Testis (tissue), 3 donors: ENCODE measurements around the gene SDCBP2. TPM values are rescaled to one million over a fixed set of nuclear protein-coding genes. Genes with fewer than 3 reads are reported as not detected.

Experiments
- DNase-seq: peaks from one replicate; pipeline ENCODE4 v3.0.0-alpha.2; 2019
- H3K27ac ChIP-seq, 2 donors: fragments of 200-600 bp; sonication (generic); one replicate each; pipeline ENCODE4 v1.5.1; 2019
- H3K27me3 ChIP-seq: fragments of 200-600 bp; sonication (generic); one replicate; pipeline ENCODE4 v1.5.1; 2019
- H3K36me3 ChIP-seq: fragments of 200-600 bp; sonication (generic); one replicate; pipeline ENCODE4 v1.5.1; 2017; ENCODE audit warnings: low read depth; ENCODE audit errors: missing control alignments
- H3K4me1 ChIP-seq: fragments of 200-600 bp; sonication (generic); one replicate; pipeline ENCODE4 v1.5.1; 2019
- H3K4me3 ChIP-seq, 2 donors: fragments of 200-600 bp; sonication (generic); one replicate each; pipeline ENCODE4 v1.5.1; 2017 to 2019
- H3K9me3 ChIP-seq: fragments of 200-600 bp; sonication (generic); one replicate; pipeline ENCODE4 v1.5.1; 2017
- CTCF ChIP-seq, 3 experiments: fragments of 450-650 bp in 2 of 3; fragments of 200-600 bp in 1 of 3; sonication (generic) in 1 of 3; IDR thresholded peaks; one replicate each; pipeline ENCODE4 v1.5.1; 2016 to 2019; ENCODE audit warnings: antibody characterized with exemption in 3 of 3, mild to moderate bottlenecking in 2 of 3, moderate library complexity in 1 of 3
- POLR2A ChIP-seq: fragments of 450-650 bp; IDR thresholded peaks from one replicate; pipeline ENCODE4 v1.6.1; 2017; ENCODE audit warnings: antibody characterized with exemption, mild to moderate bottlenecking, moderate library complexity
- WGBS, 2 donors: methylation state at CpG; one replicate each; pipeline ENCODE4 v1.1.5; 2018; 5-methylcytosine and 5-hydroxymethylcytosine counted together
- intact Hi-C: fragments of 100-400 bp; cut with DNase I; formaldehyde crosslinking; loops from one replicate; pipeline ENCODE4 v1.15.1; 2023; ENCODE audit warnings: low total_unique reads
- polyA plus RNA-seq: library from polyadenylated mRNA; stranded (reverse); fragments of 350-450 nt; fragmentation: Illumina TruSeq; extraction: RNeasy Lipid Tissue Mini Kit (QIAGEN cat#74804); gene quantifications from one replicate; pipeline ENCODE4 v1.2.3, GENCODE V29; 2014; ENCODE audit warnings: low read depth, low replicate concordance; ENCODE audit not compliant: insufficient read depth
- total RNA-seq, 2 donors: library from RNA; depleted of rRNA; stranded (reverse); fragments of >200 nt; gene quantifications; one replicate each; pipeline ENCODE4 v1.2.3, GENCODE V29; 2016

The SDCBP2 gene
- total and polyA plus RNA-seq, 3 donors from 2014 or later = 5.5 to 10.9 (median 6.4) TPM

DNA sequence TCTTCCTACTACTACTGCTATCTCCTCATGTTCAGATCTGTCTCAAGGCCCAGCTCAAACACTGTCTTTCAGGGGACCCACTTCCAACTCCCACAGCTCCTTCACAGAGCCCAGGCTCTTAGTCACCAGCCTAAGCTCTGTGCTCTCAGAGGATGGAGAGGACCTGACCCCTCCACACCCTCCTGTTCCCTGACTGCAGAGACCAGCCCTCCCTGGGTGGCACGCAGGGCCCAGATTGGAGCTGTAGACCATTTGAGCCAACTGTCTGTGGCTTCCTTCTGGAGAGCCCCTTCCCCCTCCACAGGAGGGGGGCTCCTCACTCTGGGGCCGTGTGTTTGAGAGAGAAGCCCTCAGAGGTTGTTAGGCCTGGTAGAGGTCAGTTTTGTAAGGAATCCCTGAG is 53.0 kb downstream of the SDCBP2 start:
- H3K36me3 ChIP-seq = no peaks in the 10 kb centered on the region
- no peaks in the 10 kb centered on the region for H3K4me1 ChIP-seq
- H3K27me3 ChIP-seq = no peaks in the 10 kb centered on the region
- DNase-seq = peak; percentile 2
- WGBS, 2 donors = 58 to 91% methylated on average over 2 of the region's 2 CpGs
- intact Hi-C loops = no loop called here
- no peak overlapping the region for H3K4me3 ChIP-seq
- TF ChIP-seq CTCF (IDR thresholded peaks at IDR 0.05) = no peak
- TF ChIP-seq POLR2A = no peak
- H3K9me3 ChIP-seq = no peaks in the 10 kb centered on the region
- no peak overlapping the region for H3K27ac ChIP-seq

GRCh38 chr20:1274485-1275311 is 54.2 kb downstream of the SDCBP2 start:
- H3K27ac ChIP-seq = no peak overlapping the region
- H3K27me3 ChIP-seq = no peaks in the 10 kb centered on the region
- no peaks in the 10 kb centered on the region for H3K9me3 ChIP-seq
- H3K4me1 ChIP-seq = no peaks in the 10 kb centered on the region
- no peak overlapping the region for H3K4me3 ChIP-seq
- no peaks in the 10 kb centered on the region for H3K36me3 ChIP-seq
- TF ChIP-seq POLR2A (no peak), CTCF (IDR thresholded peaks at IDR 0.05) (no peak)
- intact Hi-C loops = no loop called here
- 88 to 95% methylated on average over 14 of the region's 14 CpGs for WGBS, 2 donors
- peak; percentile 13 for DNase-seq

GRCh38 chr20:1273366-1273765 is 55.6 kb downstream of the SDCBP2 start:
- Histone ChIP-seq H3K36me3 (no peaks in the 10 kb centered on the region), H3K27ac (no peak overlapping the region), H3K27me3 (no peaks in the 10 kb centered on the region), H3K4me3 (no peak overlapping the region), H3K4me1 (no peaks in the 10 kb centered on the region), H3K9me3 (no peaks in the 10 kb centered on the region)
- 83% methylated on average over 2 of the region's 2 CpGs for WGBS, 2 donors
- intact Hi-C loops = no loop called here
- no peak for DNase-seq
- TF ChIP-seq POLR2A (no peak), CTCF (IDR thresholded peaks at IDR 0.05) (no peak)

DNA sequence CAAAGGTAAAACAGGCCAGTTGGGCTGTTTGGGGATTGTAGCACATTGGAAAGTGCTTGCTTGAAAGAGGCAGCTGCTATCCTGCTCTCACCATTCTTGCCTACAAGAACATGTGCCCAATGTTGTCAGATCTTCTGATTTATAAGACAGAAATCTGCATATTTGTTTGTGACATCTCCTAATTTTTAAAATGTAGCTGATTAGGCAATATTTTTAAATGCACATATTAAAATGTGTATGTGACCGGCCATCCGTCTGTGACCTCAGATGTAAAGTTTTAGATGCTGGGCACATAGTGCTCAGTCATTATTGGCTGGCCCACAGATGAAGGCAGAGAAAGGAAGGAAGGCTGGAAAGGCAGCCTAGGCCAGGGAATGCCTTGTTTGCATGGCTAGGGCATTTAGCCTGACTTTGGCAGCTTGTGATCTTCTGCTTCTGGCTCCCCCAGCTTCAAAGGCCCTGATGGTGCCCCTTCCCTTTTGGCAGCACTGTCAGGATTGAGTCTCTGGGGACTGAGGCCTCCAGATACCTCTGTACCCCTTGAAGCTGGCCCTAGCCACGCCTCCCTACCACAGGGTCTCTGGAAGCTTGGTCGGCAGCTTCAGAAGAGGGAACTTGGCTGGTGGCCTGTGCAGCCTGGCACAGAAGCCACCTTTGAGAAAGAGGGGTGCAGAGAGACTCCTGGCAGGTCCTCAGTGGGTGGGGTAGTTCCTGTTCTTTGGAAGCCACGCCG is 56.4 kb downstream of the SDCBP2 start:
- peak; percentile 4 for DNase-seq
- intact Hi-C loops = no loop called here
- H3K27ac ChIP-seq = no peak overlapping the region

More for the DNA sequence above, 56.4 kb downstream of the SDCBP2 start:
- no peaks in the 10 kb centered on the region for H3K36me3 ChIP-seq
- TF ChIP-seq CTCF (IDR thresholded peaks at IDR 0.05) (no peak), POLR2A (no peak)
- H3K4me1 ChIP-seq = no peaks in the 10 kb centered on the region
- no peak overlapping the region for H3K4me3 ChIP-seq
- WGBS, 2 donors = 89 to 98% methylated on average over 2 to 6 of the region's 6 CpGs
- no peaks in the 10 kb centered on the region for H3K9me3 ChIP-seq
- no peaks in the 10 kb centered on the region for H3K27me3 ChIP-seq
